Activated CD8-positive, alpha-beta memory T cell treated with anti-CD3 and anti-CD28 coated beads for 48 hours (primary cell): ENCODE data around the gene EGFL6.

Experiments
- DNase-seq, 3 experiments: peaks; one replicate each; pipeline ENCODE4 v3.0.0-alpha.2; 2020; ENCODE audit warnings: low read depth in 2 of 3, low spot score in 2 of 3

Gene EGFL6

GRCh38 chrX:13569479-13570260 is at the start of gene EGFL6:
TSS of gene EGFL6 (plus strand) at chrX:13569601. CDS start at chrX:13569862, 261 bp downstream.
- no peak for DNase-seq

GRCh38 chrX:13520351-13520750 is 49.0 kb upstream of the EGFL6 start:
- DNase-seq, result no peak

- DNase-seq, result no peak
Observed at GRCh38 chrX:13520936-13521335, 48.5 kb upstream of the EGFL6 start.

GRCh38 chrX:13522811-13523210 is 46.6 kb upstream of the EGFL6 start:
- no peak for DNase-seq

GRCh38 chrX:13533726-13534125 is 35.7 kb upstream of the EGFL6 start:
- DNase-seq, result no peak

GRCh38 chrX:13535376-13536165 is 33.8 kb upstream of the EGFL6 start:
- no peak for DNase-seq

GRCh38 chrX:13536551-13536950 is 32.9 kb upstream of the EGFL6 start:
- DNase-seq, result no peak

GRCh38 chrX:13538414-13538813 is 31.0 kb upstream of the EGFL6 start:
- no peak for DNase-seq

- no peak for DNase-seq
Observed at GRCh38 chrX:13540602-13541001, 28.8 kb upstream of the EGFL6 start.

GRCh38 chrX:13545726-13546125 is 23.7 kb upstream of the EGFL6 start:
- DNase-seq, result no peak

GRCh38 chrX:13547671-13548070 is 21.7 kb upstream of the EGFL6 start:
- no peak for DNase-seq

- no peak for DNase-seq
Observed at GRCh38 chrX:13550346-13550745, 19.1 kb upstream of the EGFL6 start.

GRCh38 chrX:13551610-13552009 is 17.8 kb upstream of the EGFL6 start:
- no peak for DNase-seq

GRCh38 chrX:13552892-13553291 is 16.5 kb upstream of the EGFL6 start:
- no peak for DNase-seq

- no peak for DNase-seq
Observed at GRCh38 chrX:13565511-13565910, 3.9 kb upstream of the EGFL6 start.

GRCh38 chrX:13570261-13570605 is 832 bp downstream of the EGFL6 start:
- no peak for DNase-seq

- DNase-seq, result no peak
Observed at GRCh38 chrX:13571136-13571535, 1.7 kb downstream of the EGFL6 start.

- DNase-seq, result no peak
Observed at GRCh38 chrX:13574600-13574999, 5.2 kb downstream of the EGFL6 start.

- DNase-seq, result no peak
Observed at GRCh38 chrX:13579661-13580060, 10.3 kb downstream of the EGFL6 start.

- no peak for DNase-seq
Observed at GRCh38 chrX:13581554-13581953, 12.2 kb downstream of the EGFL6 start.

GRCh38 chrX:13587786-13588477 is 18.5 kb downstream of the EGFL6 start:
- DNase-seq, result no peak

- DNase-seq, result no peak
Observed at GRCh38 chrX:13590207-13590606, 20.8 kb downstream of the EGFL6 start.
